Measurements from ENCODE around the gene PACSIN3.

DNA sequence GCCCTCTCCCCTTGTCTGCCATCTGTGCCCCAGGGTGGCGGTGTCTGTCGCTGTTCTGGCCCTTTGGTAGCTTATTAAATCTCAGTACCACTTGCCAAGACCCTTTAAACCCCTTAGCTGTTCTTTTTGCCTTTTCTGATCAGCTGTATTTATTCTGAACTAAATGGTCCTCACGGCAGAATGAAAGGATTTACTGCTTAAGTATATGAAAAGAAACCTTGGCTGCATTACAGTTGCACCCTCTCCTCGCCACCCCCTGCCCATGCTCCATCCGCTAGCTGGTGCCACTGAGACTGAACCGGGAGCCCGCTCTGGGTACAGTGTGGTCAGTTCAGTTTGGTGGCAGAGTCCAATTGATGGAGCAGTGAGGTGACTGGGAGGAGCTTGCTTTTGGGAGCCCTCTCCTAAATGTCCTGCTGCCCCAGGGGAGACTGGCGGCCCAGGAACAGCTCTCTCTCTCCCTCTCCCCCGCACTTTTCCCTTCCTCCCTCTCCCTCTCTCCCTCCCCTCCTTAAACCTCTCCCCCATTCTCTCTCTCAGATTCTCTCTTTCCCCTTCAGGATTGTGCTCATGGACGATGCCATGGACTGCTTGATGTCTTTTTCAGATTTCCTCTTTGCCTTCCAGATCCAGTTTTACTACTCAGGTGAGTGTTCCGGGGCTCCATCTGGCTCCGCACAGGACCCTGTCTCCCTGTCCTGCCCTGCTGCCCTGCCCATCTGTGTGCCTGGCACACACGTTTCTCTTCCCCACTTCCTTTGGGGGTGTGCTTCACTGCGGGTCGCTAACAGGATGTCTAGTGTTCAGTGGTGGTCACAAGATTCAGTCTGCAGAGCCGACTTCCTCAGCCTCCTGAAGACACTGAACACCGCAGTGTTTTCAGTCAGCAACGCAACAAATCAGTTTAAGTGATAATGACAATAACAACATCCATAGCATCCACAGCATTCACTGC is 31.3 kb downstream of the PACSIN3 start:
- TF ChIP-seq POLR2A (IDR thresholded peaks at IDR 0.05; ENCODE audit: low read length) (no peak), GATA1 (IDR thresholded peaks at IDR 0.05; ENCODE audit: low read depth, low read length) (no peak)

Data from erythroblast (primary cell).